GM10266 (cell line): ENCODE results near the gene NEGR1.

ENCODE experiments used
- DNase-seq: peaks from one replicate; pipeline ENCODE4 v3.0.0; 2012; ENCODE audit errors: extremely low spot score
- TF ChIP-seq, protein P1 (sequence below): IDR thresholded peaks from 2 replicates; pipeline ENCODE4 v1.5.1; 2012; ENCODE audit warnings: mild to moderate bottlenecking, low read depth; ENCODE audit not compliant: control insufficient read depth, insufficient read depth; ENCODE audit errors: missing control alignments

NEGR1 gene

DNA sequence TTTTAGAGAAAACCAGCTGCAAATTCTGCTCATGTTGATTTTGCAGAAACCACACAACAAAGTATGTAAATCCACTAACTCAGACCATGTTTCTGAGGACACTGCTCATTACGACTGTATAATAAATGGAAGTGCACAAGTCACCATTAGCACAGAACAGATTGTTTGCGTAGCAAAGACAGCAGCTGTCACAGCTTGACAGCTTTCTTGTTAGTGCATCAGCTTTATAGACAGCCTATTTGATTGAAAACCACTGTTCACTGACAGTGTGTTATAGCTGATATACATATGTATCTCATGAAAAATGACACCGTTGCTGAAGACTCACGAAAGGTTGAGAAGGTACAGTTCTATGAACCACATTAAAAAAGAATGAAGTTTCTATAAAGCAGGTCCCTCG lies 641.3 kb downstream of the NEGR1 start:
- DNase-seq: no peak
- TF ChIP-seq, protein P1, sequence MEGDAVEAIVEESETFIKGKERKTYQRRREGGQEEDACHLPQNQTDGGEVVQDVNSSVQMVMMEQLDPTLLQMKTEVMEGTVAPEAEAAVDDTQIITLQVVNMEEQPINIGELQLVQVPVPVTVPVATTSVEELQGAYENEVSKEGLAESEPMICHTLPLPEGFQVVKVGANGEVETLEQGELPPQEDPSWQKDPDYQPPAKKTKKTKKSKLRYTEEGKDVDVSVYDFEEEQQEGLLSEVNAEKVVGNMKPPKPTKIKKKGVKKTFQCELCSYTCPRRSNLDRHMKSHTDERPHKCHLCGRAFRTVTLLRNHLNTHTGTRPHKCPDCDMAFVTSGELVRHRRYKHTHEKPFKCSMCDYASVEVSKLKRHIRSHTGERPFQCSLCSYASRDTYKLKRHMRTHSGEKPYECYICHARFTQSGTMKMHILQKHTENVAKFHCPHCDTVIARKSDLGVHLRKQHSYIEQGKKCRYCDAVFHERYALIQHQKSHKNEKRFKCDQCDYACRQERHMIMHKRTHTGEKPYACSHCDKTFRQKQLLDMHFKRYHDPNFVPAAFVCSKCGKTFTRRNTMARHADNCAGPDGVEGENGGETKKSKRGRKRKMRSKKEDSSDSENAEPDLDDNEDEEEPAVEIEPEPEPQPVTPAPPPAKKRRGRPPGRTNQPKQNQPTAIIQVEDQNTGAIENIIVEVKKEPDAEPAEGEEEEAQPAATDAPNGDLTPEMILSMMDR: no peak

DNA sequence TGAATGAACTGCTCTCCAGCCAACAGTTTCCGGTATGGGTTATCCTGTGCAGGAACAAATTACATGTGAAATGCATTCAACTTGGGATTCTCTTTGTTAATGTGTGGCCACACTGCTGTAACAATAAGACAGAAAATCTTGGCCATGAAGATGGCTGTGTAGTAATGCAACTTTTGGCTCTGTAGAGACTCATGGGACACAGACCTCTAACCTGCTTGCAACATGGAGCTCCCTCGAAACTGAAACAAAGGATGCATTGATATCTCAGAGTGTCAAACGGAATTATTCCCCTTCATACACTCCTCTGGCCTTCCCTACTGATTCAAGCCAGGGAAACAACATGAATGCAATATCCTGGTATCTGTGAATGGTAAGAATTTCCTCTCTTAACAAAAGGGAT lies 642.2 kb downstream of the NEGR1 start:
- no peak for DNase-seq
- TF ChIP-seq, protein P1: no peak

DNA sequence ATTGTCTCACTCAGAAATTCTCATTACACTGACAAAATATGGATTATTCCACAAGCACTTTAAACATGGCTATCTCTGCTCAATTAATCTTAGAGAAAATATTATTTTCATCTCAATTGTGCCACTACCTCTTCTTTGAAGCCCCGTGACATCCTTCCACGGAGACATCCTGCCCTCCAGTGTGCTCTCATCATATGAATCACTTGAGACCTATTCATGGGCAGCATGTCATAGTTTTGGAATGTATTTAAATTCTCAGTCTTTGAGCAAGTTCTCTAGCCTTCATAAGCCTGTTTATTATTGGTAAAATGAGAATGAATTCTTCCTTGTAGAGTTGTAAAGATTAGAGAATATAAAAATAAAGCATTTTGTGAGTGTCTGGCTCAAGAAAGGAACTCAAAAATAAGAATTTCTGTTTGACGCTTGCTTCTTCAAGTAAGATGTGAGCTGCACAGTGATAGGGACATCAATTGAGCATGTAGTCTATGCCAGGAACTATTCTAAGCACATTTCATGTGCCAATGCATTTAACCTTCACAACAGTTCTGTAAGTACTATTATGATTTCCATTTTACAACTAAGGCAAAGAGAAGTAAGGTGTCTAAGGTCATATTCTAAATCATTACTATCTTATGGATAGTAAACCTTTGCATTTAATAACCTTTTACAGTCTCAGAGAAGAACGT lies 644.1 kb downstream of the NEGR1 start:
- TF ChIP-seq, protein P1: no peak
- no peak for DNase-seq

DNA sequence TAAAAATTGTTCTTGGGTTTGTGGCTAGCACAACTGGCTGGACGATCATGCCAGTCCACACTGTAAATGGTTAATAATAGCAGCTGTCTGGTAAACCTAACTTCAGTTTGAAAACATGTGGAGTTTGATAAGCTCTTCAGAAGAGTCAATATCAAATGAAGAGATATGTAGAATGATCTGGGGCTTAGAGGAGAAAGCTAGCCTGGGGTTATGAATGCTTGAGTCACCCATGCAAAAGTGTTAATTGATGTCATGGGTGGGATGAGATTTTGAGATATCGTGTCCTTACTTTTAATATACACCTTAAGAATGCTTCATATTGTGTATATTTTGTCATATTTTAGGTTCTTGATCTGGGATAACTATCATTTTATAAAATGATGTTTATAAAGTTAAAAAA lies 646.8 kb downstream of the NEGR1 start:
- TF ChIP-seq, protein P1: no peak
- DNase-seq: no peak

DNA sequence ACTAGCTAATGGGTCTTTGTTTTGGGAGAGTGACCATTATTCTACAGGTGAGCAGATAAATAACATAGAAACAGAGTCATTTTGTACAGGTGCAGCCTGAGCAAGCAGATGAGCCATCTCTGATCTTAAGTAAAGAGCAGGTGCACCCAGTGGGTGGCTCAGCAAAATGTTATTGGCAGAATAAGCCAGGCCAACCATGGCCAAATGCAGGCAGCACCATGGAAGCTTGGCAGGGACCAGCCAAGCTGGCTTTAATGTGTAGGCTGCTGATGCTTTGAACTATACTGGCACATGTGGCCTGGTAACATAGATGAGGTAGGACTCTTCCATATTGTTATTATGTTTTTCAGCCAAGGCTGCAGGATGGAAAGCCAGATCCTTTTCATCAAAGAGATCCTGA lies 648.2 kb downstream of the NEGR1 start:
- no peak for DNase-seq
- TF ChIP-seq, protein P1: no peak

DNA sequence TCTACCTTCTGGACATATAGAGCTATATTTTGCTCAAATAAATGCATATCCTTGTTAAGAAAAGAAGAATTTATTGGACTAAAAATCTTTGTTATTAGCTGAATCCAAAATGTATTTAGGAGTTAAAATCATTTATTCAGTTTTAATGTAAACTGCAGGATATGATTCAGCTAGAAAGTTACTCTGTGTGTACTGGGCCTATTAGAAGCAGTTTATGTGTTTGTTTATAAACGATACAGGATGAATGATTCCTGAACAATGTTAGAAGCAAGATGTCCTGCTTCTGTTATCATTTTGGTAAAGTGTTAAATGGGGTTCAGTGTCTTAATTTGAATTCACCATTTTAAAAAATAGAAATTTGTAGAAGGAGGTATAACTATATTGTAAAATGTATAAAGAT lies 652.3 kb downstream of the NEGR1 start:
- TF ChIP-seq, protein P1: no peak
- DNase-seq: no peak

DNA sequence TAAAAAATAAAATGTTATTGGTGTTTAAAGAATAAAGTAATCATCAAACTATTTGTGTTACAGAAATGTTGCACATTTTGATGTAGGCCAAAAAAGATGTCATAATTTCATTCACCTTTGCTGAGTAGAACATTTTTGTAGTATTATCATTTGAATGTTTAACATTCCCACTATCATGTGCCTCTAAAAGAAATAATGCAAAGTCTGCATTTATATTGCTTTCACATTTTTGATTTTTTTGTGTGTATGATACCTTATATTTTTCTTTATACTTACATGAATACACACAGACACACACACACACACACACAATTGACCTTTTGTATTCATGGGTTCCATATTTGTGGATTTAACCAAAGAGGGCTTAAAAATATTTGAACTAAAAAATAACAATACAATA lies 657.3 kb downstream of the NEGR1 start:
- no peak for DNase-seq
- TF ChIP-seq, protein P1: no peak
